ENCODE data around the gene TESMIN. TPM values are rescaled to one million over a fixed set of nuclear protein-coding genes. Genes with fewer than 3 reads are reported as not detected.

The TESMIN gene
- total RNA-seq, 1 experiment from 2014 or later: 45.2 TPM

DNA sequence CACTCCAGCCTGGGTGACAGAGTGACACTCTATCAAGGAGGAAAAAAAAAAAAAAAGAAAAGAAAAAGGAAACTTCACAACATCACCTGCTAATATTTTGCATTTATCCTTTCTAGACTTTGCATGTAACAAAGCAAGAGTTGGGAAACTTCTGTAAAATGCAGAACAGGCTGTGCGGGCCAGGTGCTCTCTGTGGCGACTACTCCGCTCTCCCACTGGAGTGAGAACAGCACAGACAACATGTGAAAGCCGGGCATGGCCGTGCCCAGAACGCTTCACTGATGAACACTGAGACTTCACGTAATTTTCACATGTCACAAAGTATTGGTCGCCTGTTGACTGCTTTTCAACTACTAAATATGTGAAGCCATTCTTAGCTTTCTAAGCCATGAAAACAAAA lies 15.5 kb upstream of the TESMIN start:
- no peaks in the 10 kb centered on the region; a peak in 1 of 5 replicates for H3K9me3 Mint-ChIP-seq
- no peak overlapping the region for H3K27ac Mint-ChIP-seq
- no peaks in the 10 kb centered on the region; the same call in 1 of the 2 replicates for H3K27me3 Mint-ChIP-seq (ENCODE audit: low read depth)

More for the DNA sequence above, 15.5 kb upstream of the TESMIN start:
- Histone ChIP-seq H2BK12ac (ENCODE audit: insufficient read length, low read depth, low read length) (no peak overlapping the region), H4K5ac (ENCODE audit: insufficient read length, low read depth, low read length) (no peak overlapping the region), H3K79me1 (ENCODE audit: insufficient read depth, low read depth, low read length, poor library complexity, severe bottlenecking) (no peaks in the 10 kb centered on the region), H3K56ac (ENCODE audit: insufficient read length, low read depth, low read length) (no peak overlapping the region), H3K18ac (ENCODE audit: insufficient read length, low read depth, low read length) (no peak overlapping the region), H3K79me2 (ENCODE audit: insufficient read depth, low read length) (no peaks in the 10 kb centered on the region), H3K4ac (ENCODE audit: low read depth, low read length) (no peak overlapping the region), H2AK5ac (ENCODE audit: insufficient read length, low read length) (no peak overlapping the region), H4K8ac (replicated peaks; ENCODE audit: insufficient read length, low read depth, low read length) (no peak overlapping the region), H3K27me3 (ENCODE audit: insufficient read depth, low read length) (no peaks in the 10 kb centered on the region), H3K27ac (ENCODE audit: insufficient read length, low read depth, low read length) (no peak overlapping the region), H3K4me2 (ENCODE audit: insufficient read depth, insufficient read length, low read length) (no peak overlapping the region), H2BK120ac (ENCODE audit: low read depth, low read length, poor library complexity, severe bottlenecking) (no peak overlapping the region), H2AFZ (ENCODE audit: low read length) (no peak overlapping the region), H3K4me1 (ENCODE audit: insufficient read depth, low read length) (no peaks in the 10 kb centered on the region), H3K23me2 (ENCODE audit: insufficient read length, low read depth, low read length, poor library complexity, severe bottlenecking) (no peaks in the 10 kb centered on the region), H3K14ac (ENCODE audit: insufficient read depth, low read length) (no peak overlapping the region), H2BK5ac (ENCODE audit: insufficient read length, low read length) (no peak overlapping the region), H3T11ph (ENCODE audit: low read length) (no peak overlapping the region), H3K23ac (ENCODE audit: insufficient read length, low read depth, low read length) (no peak overlapping the region), H3K9me3 (ENCODE audit: control insufficient read depth, low read depth, low read length) (no peaks in the 10 kb centered on the region), H2BK15ac (ENCODE audit: low read depth, low read length) (no peak overlapping the region), H3K9ac (ENCODE audit: extremely low read depth, insufficient read length, low read length) (no peak overlapping the region), H2BK20ac (ENCODE audit: low read depth, low read length, poor library complexity, severe bottlenecking) (no peak overlapping the region), H4K20me1 (ENCODE audit: control insufficient read depth, insufficient read depth, insufficient read length) (no peaks in the 10 kb centered on the region), H4K91ac (ENCODE audit: insufficient read length, low read depth, low read length) (no peak overlapping the region)
- TF ChIP-seq, protein P1, sequence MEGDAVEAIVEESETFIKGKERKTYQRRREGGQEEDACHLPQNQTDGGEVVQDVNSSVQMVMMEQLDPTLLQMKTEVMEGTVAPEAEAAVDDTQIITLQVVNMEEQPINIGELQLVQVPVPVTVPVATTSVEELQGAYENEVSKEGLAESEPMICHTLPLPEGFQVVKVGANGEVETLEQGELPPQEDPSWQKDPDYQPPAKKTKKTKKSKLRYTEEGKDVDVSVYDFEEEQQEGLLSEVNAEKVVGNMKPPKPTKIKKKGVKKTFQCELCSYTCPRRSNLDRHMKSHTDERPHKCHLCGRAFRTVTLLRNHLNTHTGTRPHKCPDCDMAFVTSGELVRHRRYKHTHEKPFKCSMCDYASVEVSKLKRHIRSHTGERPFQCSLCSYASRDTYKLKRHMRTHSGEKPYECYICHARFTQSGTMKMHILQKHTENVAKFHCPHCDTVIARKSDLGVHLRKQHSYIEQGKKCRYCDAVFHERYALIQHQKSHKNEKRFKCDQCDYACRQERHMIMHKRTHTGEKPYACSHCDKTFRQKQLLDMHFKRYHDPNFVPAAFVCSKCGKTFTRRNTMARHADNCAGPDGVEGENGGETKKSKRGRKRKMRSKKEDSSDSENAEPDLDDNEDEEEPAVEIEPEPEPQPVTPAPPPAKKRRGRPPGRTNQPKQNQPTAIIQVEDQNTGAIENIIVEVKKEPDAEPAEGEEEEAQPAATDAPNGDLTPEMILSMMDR (conservative IDR thresholded peaks at IDR 0.05): no peak
- Mint-ChIP-seq H3K36me3 (ENCODE audit: insufficient read depth in 1 of 3, low read depth in 3 of 3) (peaks cover 0 to 7% (median 0%) of the 10 kb centered on the region in 3 experiments; a peak in 2 of 7 replicates), H3K4me1 (peaks cover 12 to 13% of the 10 kb centered on the region in 2 experiments), H3K4me3 (no peak overlapping the region)
- DNase-seq: no peak
- no CpG with 5 or more reads among the region's 8 CpGs for WGBS (ENCODE audit: extremely low coverage, insufficient read length, low lambda C conversion rate)
